ENCODE measurements around the gene LDHAL6B.
A peak's percentile ranks its signal among the peaks of the same experiment; 100 is the strongest.

Gene LDHAL6B

GRCh38 chr15:59178151-59178695 is 28.4 kb upstream of the LDHAL6B start:
- no peak for DNase-seq (ENCODE audit: low read depth)
- TF ChIP-seq CTCF (conservative IDR thresholded peaks at IDR 0.05; ENCODE audit: low read length) = no peak

GRCh38 chr15:59179717-59180116 is 26.9 kb upstream of the LDHAL6B start:
- no peak for TF ChIP-seq CTCF (conservative IDR thresholded peaks at IDR 0.05; ENCODE audit: low read length)
- H3K4me3 ChIP-seq (ENCODE audit: low read length) = no peak overlapping the region
- no peak for DNase-seq (ENCODE audit: low read depth)

More at GRCh38 chr15:59178151-59178695, 28.4 kb upstream of the LDHAL6B start:
- H3K4me3 ChIP-seq (ENCODE audit: low read length) = no peak overlapping the region

- DNase-seq (ENCODE audit: low read depth) = peak; percentile 80
- H3K4me3 ChIP-seq (ENCODE audit: low read length) = no peak overlapping the region
- no peak for TF ChIP-seq CTCF (conservative IDR thresholded peaks at IDR 0.05; ENCODE audit: low read length)
Observed at GRCh38 chr15:59180945-59181600, 25.6 kb upstream of the LDHAL6B start.

GRCh38 chr15:59185725-59186124 is 20.9 kb upstream of the LDHAL6B start:
- no peak for DNase-seq (ENCODE audit: low read depth)
- TF ChIP-seq CTCF (conservative IDR thresholded peaks at IDR 0.05; ENCODE audit: low read length) = no peak; the same call in 1 of the 2 replicates
- no peak overlapping the region for H3K4me3 ChIP-seq (ENCODE audit: low read length)

GRCh38 chr15:59186501-59186900 is 20.1 kb upstream of the LDHAL6B start:
- peak; percentile 37 for DNase-seq (ENCODE audit: low read depth)
- TF ChIP-seq CTCF (conservative IDR thresholded peaks at IDR 0.05; ENCODE audit: low read length) = no peak
- no peak overlapping the region for H3K4me3 ChIP-seq (ENCODE audit: low read length)

- H3K4me3 ChIP-seq (ENCODE audit: low read length) = no peak overlapping the region
- no peak for DNase-seq (ENCODE audit: low read depth)
- no peak for TF ChIP-seq CTCF (conservative IDR thresholded peaks at IDR 0.05; ENCODE audit: low read length)
Observed at GRCh38 chr15:59189241-59189640, 17.4 kb upstream of the LDHAL6B start.

GRCh38 chr15:59190291-59190690 is 16.4 kb upstream of the LDHAL6B start:
- peak; percentile 21 for DNase-seq (ENCODE audit: low read depth)
- H3K4me3 ChIP-seq (ENCODE audit: low read length) = no peak overlapping the region

More at GRCh38 chr15:59190291-59190690, 16.4 kb upstream of the LDHAL6B start:
- TF ChIP-seq CTCF (conservative IDR thresholded peaks at IDR 0.05; ENCODE audit: low read length) = no peak

Data from AG10803 (cell line).